Measurements from ENCODE around the gene SHH.

SHH gene

DNA sequence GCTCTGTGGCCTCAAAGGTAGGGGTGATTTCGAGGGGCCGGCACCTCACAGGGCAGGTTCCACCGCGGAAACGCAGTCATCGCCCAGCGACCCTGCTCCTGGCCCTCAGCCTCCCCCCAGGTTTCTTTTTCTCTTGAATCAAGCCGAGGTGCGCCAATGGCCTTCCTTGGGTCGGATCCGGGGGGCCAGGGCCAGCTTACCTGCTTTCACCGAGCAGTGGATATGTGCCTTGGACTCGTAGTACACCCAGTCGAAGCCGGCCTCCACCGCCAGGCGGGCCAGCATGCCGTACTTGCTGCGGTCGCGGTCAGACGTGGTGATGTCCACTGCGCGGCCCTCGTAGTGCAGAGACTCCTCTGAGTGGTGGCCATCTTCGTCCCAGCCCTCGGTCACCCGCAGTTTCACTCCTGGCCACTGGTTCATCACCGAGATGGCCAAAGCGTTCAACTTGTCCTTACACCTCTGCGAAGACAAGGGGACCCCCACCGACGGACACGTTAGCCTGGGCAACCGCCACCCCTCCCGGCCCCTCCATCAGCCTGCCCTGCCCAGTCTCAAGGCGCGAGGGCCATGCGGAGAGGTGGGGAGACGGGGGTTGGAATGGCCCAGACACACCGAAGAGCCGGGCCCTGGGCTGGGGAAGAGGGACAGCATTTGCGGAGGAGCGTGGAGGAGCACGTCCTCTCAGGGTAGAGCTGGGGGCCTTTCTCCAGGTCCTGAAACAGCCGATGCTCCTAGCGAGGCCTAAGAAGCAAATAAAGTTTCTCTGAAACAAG is 6.0 kb downstream of the SHH start:
- no peak for DNase-seq (ENCODE audit: low spot score)

DNA sequence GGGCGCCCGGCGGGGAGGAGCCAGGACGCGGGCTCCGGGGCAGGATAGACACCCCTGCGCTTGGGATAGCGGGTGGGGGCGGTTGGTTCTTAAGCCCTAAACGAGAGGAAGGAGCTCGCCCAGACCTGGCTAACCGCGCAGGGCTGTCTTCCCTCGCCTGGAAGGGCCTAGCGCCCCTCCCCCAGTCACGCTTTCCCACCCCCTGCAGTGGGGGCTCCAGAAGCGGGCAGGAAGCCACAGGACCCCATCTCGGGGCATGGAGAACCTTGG is 6.5 kb downstream of the SHH start:
- no peak for DNase-seq (ENCODE audit: low spot score)

DNA sequence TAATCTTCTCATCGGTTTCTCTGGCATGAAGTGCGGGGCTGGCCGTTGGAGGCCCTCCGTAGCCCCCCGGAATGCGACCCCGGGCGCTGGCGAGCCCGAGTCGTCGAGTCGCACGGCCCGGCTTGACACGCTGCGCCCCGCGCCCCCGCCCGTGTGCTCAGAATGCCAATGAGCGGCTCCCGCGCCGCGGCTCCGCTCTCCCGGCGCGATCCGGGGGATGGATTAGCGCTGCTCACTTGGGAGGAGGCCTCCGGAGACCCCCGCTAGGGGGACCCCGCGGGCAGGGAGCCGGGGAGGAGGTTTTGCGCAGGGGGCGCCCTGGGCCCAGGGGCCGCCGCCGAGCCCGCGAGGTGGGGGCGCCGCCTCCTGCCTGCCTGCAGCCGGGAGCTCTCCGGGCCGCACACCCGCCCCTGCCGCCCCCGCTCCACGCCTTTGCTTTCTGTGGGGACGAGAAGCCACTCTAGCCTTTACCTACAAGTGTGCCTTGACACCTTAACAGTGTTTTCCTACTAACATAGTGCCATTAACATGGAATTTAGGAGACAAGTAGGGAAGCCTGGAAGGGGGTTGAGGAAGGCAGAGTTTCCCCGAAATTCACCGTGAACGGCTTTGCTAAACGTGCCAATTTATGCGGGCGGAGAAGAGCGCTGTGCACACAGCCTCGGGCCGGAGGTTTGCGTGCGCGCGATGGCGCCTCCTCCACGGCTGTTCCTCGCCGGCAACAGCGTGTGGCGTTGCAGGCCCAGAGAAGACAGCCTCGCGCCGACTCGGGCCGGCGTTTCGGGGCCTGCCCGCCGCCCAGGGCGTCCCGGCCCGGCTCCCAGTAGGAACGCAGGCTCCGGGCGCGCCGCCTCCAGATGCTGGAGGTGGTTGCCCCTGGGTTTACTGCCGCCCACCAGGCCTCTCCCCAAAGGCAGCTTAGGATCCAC is 7.1 kb downstream of the SHH start:
- DNase-seq (ENCODE audit: low spot score): peak; percentile 79

DNA sequence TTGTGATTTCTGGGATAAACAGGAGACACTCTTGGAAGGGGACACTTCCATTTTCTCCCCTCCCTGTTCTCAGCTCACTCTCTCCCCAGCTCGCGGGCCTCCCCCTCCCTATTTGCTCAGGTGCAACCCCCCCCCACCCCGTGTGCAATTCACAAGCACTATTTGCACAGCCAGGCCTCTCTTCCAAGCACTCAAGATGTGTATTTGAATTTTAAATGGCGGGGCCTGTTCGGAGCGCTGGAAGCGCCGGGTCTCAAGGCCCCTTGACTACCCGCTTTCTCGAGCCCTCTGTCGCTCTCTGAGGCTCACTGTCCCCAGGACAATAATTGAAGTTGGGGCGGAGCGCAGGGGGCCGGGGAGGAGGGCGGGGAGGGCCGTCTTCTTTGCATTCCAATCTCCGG is 7.8 kb downstream of the SHH start:
- no peak for DNase-seq (ENCODE audit: low spot score)

DNA sequence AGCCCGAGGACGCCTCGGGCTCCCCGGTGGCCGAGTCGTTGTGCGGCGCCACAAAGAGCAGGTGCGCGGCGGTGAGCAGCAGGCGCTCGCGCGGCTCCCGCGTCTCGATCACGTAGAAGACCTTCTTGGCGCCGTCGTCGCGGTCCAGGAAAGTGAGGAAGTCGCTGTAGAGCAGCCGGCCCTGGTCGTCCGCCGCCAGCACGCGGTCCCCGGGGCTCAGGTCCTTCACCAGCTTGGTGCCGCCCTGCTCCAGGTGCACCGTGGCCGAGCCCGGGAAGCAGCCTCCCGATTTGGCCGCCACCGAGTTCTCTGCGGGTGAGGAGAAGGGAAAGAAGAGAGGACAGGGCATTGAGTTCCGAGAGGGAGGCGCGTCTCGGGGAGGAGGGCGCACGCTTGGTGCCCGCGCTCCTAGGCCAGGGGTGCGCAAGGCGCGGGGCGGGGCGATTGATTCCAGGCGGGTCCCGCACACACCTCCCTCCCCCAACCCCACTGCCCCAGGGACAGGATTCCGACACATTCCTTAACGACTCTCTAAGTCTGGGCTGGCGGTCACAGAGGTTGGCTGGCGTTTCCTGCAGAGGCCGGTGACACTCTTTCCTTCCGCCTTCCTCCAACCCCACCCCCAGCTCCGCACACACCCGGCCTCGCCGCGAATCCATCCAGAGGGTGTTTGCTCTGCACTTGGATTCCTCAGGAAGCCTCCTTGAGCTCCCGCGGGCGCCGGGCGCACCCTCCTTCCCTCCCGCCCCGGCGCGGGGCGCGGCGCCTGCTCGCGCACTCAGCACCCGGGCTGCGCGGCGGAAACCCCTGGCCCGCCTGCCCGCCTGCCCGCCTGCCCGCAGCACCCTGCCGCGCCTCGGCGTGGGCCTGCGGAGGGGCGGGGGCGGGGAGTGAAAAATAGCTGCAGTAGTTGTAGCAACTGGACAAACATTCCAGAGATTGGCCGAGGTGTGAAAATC is 8.6 kb downstream of the SHH start:
- DNase-seq (ENCODE audit: low spot score): no peak

DNA sequence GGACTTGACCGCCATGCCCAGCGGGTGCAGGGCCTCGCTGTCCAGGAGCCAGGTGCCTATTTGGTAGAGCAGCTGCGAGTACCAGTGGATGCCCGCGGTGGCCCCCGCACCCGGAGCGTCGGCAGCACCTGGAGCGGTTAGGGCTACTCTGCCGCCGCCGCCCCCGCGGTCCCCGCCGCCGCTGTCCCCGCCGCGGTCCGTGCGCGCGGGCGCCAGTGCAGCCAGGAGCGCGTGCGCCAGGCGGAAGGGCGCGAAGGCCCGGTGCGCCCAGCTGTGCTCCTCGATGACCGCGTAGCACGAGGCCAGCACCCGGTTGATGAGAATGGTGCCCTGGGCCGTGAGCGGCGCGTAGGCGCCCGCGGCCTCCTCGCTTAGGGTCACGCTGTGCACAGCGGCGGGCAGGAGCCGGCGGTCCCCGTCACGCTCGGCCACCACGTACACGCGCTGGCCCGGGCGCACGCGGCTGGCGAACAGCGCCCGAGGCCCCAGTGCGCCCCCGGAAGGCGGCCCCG is 9.3 kb downstream of the SHH start:
- DNase-seq (ENCODE audit: low spot score): no peak

DNA sequence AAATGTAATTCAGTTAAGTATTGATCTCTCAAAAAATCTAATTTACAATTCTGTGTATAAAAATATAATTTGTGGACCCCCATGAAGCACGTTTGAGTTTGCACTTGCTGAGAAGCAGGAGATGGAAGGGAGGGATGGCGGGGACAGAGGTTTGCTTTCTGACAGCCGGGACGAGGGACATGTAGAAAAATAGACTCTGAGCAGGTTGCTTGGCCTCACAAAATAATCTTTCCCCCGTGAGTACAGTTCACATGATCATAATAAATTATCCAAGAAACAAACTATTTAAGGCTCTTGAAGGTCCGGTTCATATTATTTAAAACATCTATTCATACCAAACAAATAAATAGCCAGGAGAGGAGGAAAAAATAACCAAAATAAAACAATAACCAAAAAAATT is 10.0 kb downstream of the SHH start:
- DNase-seq (ENCODE audit: low spot score): no peak

DNA sequence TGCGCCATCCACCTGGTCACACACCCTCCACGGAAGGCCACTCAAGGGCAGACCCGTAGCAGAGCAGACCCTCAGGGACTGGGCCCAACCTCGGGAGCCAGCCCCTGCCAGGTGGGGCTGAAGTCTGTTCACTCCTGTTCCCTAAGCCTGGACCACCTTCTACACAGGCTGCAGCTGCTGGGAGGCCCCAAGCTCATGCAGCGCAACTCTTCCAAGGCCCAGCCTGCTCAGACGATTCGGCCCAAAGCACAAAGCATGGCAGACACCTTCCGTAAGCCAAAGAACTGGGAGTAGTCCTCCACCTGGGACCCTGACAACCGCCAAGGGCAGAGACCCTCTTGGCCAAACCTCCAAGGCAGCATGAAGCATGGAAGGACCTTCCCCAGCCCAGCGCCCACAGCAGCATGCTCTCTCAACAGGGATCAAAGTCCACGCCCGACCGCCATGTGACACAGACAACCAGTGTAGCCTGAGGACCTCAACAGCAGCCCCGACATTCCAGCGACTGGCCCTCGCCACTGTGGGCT is 11.5 kb downstream of the SHH start:
- no peak for DNase-seq (ENCODE audit: low spot score)

DNA sequence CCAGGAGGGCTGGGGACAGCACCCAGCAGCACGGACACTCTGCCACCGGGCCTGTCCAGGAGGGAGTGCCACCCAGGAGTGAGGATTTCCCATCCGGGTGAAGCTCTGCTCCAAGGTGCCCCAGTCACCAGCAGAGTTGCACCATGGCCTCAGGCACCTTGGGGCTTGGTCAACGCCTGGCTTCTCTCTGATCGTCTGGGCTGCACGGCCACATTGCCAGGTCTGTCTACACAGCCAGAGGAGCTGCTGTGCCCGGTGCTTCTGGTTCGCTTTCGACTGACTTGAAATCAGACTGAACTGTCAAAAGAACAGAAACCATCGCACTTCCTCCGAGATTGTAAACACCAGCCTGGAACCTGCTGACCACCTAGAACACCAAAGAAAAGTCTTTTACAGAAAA is 12.0 kb downstream of the SHH start:
- no peak for DNase-seq (ENCODE audit: low spot score)

DNA sequence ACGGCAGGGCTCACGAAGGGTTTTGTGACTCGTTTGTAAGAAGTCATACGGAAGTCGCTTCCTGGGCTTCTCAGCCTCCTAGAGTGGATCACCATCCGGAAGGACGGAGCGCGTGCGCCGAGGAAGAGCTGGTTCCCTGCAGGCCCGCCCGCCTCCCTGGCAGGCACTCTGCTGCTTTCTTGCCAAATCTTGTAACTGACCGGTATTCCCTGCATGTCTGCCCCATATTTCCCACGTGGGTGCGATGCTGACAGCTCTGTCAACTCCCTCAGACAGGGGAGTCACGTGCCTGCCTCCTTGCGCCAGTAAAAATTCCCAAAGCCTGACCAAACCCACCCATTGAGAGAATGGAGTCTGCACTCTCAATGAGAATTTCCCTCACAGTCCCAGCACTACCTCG is 12.7 kb downstream of the SHH start:
- DNase-seq (ENCODE audit: low spot score): no peak

DNA sequence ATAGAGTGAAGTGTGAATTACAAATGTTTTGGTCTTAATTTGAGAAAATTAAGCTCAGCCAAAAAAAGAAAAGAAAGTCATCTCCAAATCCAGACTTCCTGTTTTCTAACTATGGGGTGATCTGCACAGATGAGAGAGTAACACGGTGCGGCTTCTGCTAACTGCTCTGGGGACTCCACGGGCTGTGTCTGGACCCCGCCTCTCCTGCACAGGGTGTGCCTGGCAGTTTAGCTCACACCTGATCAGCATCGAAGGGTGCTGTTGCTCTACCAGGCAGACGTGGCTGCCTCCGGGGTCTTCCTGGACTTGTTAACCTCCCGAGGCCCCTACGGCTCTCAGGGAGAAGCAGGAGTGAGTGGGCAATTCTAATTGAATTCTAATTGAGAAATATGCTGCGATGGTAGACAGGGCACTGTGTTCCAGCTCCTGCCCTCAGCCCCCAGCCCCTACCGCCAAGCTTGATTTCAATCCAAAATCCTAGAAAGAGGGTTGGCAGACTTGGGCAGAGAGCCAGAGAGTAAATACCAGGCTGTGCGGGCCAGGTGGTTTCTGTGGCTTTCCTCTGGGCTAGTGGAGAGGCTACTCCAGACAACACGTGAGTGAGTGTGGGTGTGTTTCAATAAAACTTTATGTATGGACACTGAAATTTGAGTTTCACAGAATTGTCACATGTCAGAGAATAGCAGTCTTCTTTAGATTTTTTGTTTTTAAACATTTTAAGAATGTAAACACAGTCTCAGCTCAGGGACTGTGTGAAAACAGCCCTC is 13.4 kb downstream of the SHH start:
- no peak for DNase-seq (ENCODE audit: low spot score)

DNA sequence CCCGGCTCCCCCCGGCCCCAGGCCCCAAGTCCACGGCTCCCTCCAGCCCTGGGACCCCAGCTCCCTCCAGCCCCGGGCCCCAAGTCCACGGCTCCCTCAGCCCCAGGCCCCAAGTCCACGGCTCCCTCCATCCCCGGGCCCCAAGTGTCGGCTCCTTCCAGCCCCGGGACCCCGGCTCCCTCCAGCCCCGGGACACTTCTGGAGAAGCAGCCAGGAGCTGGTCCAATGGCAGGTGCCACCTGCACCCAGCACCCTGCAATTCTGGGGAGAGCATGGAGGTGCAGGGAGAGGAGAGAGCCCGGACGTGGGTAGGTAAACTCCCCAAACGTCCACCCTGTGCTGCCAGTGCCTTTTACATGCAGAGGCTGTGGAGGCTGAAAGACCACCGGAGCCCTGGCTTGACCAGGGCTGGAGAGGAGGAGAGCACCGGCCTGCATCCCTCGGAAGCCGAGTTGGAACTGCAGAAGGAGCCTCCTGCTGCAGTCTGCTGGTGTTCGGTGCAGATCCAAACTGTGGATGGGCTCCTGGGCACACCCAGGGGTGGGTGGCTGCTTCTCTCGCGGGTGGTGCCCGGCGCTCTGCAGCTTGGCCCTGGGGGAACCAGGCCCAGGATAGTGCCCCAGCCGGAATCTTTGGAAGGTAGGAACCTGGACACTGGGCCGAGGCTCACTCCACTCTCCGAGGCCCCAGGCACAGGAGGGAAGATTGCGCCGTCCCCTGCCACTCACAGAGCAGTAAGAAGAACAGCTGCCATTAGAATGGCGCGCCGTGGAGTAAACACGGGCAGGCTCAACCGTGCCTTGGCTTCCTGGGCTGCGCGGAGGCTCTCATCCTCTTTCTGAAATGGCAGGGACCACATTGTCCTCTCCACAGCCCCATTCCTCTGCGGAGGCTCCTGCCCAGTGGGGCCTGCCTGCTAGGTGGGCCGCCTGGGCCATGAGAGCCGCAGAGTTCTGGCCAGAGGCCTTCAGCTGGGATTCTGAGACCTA is 14.7 kb downstream of the SHH start:
- no peak for DNase-seq (ENCODE audit: low spot score)

DNA sequence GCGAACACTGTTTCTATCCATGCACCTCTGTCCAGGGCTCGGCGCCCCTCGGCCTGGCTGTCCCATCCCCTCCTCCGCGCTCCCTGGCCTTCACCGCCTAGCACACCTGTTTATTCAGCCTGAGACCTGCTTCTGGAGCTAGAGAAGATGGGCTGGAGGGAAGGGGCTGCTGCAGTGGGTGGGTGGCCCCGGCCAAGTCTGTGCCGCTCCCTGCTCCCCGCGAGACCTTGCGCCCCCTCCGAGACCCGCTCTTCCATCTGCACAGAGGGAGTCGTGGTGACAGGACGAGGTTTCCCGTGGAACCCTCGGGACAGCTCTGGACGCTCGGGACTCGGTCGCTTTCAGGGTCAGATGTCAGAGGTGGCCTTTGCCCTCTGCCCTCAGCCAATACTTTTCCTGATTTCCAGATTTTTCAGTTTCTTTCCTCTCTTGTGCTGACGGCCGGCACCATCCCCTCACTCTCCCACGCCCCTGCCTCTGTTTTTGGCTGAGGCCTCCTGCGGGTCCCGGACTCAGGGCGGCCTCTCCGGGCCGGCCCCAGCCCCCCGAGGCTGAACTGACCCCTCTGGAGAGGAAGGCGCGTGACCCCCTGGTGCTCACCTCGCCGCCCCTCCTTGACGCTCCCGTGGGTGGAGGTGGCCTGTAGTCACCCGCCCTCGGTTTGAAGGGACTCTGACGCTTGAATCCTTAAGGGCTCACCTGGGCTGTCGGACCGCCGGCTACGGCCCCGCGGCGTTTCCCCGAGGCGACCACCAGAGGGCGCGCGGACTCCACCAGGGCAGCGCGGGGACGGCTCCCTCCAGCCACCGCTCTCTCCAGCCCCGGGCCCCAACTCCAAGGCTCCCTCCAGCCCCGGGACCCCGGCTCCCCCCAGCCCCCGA is 15.6 kb downstream of the SHH start:
- peak; percentile 78 for DNase-seq (ENCODE audit: low spot score)

DNA sequence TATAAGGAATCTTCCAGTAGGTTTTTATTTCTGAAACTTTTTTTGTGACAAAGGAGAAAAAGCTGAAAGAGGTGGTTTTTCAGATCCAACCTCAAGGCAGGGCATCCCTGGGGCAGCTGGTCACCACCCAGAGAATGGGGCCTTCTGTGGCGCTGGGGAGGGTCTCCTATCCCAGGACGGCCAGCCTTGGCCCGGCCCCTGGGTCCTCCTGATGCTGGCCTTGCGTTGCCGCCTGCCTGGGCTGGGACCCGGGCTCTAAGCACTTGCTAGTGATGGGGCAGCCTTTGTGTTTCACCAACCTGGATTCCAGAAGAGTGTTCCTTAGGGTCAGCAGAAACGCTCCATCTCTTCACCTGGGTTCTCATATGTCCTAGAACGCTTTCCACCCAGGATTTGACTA is 16.3 kb downstream of the SHH start:
- DNase-seq (ENCODE audit: low spot score): no peak

DNA sequence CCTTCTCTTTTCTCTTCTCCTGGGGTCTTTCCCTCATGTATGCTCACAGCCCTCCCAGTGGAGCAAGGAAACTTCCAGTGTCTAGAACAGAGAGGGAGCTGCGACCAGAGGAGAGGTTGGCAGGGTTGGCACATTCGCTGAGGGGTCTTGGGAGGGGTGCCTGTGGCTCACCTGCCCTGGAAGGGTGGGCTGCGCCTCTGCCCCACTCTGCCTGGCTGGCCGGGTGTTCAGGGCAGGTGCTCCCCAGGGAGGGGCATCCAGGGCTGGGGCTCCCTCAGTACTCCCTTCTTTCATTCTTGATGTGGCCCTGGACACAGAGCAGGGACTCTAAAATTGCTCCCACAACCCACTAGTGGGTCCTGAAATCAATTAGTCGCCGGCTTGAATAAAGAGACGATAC is 16.9 kb downstream of the SHH start:
- no peak for DNase-seq (ENCODE audit: low spot score)

DNA sequence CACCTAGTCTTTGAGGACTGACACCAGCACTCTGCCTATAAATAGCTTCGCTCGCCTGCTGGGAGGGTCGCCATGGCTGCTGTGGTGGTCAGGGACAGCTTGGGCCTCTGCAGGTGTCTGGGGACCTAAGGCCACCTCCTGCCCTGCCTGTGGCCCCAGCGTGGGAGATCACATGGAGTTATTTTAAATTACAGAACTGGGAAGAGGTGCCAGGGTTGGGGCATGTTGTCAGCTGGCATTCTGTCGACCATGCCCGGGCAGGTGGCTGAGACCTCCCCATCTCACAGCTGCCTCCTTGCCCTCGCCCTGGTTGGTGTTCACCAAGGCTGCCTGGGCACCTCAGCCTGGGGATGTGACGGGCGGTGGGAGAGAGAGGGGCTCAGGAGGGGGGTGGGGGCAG is 18.1 kb downstream of the SHH start:
- DNase-seq (ENCODE audit: low spot score): no peak

DNA sequence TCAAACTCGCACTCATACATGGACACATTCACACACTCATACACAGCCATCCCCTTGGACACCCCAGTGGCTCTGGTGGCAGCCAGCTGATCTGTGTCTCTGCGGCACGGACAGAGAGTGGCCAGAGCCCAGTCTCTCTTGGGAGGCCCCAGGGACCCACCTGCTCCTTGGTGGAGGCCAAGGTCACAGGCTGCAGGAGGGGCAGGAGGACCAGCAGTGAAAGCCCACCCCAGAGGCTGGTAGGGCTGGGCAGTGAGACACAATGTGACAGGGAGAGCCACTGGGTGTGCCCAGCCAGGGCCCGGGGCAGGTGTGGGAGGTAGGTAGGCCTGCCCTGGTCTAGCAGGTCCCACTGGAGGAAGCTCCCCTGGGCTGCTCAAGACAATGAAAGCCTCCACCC is 18.5 kb downstream of the SHH start:
- no peak for DNase-seq (ENCODE audit: low spot score)

DNA sequence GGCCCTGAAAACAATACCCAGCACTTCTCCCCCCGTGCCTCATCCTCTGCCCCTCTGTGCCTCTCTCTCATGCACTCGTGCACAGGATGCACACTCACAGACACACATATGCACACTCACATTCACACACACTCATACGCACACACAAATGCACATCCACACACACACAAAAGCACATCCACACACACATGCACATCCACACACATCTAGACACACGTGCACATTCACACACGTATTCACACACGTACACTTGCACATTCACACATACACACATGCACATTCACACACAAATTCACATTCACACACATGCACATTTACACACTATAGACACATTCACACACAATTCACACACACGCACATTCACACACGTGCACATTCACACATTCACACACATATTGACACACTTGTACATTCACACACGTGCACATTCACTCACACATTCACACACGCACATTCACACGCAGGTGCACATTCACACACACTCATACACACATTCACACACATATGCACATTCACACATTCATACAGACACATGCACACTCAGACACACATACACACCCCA is 19.2 kb downstream of the SHH start:
- no peak for DNase-seq (ENCODE audit: low spot score)

All from germinal center (tissue), 1 donor.